Keratinocyte (primary cell): ENCODE data around the gene SSTR4.

Experiments
- EZH2 ChIP-seq: IDR thresholded peaks from one replicate; pipeline ENCODE4 v1.6.1; 2012; ENCODE audit warnings: inconsistent platforms, mild to moderate bottlenecking, low read length, moderate library complexity
- TF ChIP-seq, protein P1 (sequence below), 3 experiments: IDR thresholded peaks in 1 of 3; conservative IDR thresholded peaks in 1 of 3; optimal IDR thresholded peaks in 1 of 3; 2 replicates in 2 of 3; 3 replicates in 1 of 3; pipeline versions ENCODE3 to v1.5.1; 2011; ENCODE audit warnings: low read length in 3 of 3, mild to moderate bottlenecking in 3 of 3, moderate library complexity in 2 of 3, control low read depth in 1 of 3, inconsistent platforms in 1 of 3; ENCODE audit not compliant: insufficient read depth in 2 of 3; ENCODE audit errors: extremely low read depth in 1 of 3

DNA sequence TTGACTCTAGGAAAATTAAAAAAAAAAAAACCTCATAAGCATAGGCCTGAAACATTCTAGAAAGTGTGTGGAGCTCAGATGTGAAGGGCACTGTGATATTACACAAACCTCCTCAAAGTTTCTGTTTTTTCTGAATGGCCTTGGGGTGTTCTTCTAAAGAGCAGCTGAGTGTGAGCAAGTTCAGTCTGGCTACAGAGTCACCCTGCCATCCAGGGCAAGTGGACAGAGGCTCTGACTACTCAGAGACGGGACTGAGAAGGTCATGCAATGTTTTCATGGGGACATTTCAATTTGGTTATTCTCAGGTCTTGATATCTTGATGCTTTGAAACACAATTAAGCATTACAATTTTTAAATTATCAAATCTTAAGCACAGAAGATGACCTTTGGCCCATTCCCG lies 36.6 kb upstream of the SSTR4 start:
- TF ChIP-seq, protein P1, sequence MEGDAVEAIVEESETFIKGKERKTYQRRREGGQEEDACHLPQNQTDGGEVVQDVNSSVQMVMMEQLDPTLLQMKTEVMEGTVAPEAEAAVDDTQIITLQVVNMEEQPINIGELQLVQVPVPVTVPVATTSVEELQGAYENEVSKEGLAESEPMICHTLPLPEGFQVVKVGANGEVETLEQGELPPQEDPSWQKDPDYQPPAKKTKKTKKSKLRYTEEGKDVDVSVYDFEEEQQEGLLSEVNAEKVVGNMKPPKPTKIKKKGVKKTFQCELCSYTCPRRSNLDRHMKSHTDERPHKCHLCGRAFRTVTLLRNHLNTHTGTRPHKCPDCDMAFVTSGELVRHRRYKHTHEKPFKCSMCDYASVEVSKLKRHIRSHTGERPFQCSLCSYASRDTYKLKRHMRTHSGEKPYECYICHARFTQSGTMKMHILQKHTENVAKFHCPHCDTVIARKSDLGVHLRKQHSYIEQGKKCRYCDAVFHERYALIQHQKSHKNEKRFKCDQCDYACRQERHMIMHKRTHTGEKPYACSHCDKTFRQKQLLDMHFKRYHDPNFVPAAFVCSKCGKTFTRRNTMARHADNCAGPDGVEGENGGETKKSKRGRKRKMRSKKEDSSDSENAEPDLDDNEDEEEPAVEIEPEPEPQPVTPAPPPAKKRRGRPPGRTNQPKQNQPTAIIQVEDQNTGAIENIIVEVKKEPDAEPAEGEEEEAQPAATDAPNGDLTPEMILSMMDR (optimal IDR thresholded peaks at IDR 0.05 in 1 of 3, IDR thresholded peaks at IDR 0.05 in 1 of 3, conservative IDR thresholded peaks at IDR 0.05 in 1 of 3; ENCODE audit: extremely low read depth in 1 of 3, insufficient read depth in 2 of 3, low read length in 3 of 3) = no peak
- TF ChIP-seq EZH2 = no peak
